Activated B cell treated with CpG ODN at 0.5 μM for 24 hours (primary cell): ENCODE results near the gene CNOT6L. TPM values are rescaled to one million over a fixed set of nuclear protein-coding genes. Genes with fewer than 3 reads are reported as not detected.

Source experiments
- ATAC-seq: fragments of 200-7000 bp; cut with Tn5 transposase; one replicate; pipeline ENCODE4 v1.10.0; 2021; ENCODE audit warnings: low read depth, mild to moderate bottlenecking, moderate library complexity
- CTCF ChIA-PET: fragments of 350-600 bp; sonication (Branson Sonifier 250); formaldehyde crosslinking; loops from one replicate; lab custom pipeline; 2021; ENCODE audit warnings: antibody characterized with exemption; lab: Charles Lee
- POLR2A ChIA-PET: fragments of 350-600 bp; sonication (Branson Sonifier 250); formaldehyde crosslinking; loops from one replicate; lab custom pipeline; 2021; ENCODE audit warnings: antibody characterized with exemption; lab: Charles Lee
- DNase-seq: peaks from one replicate; pipeline ENCODE4 v3.0.0; 2022
- H3K27ac Mint-ChIP-seq: one replicate; pipeline ENCODE4 v1.8.0; 2020; ENCODE audit warnings: mixed read lengths
- H3K27me3 Mint-ChIP-seq: one replicate; pipeline ENCODE4 v1.8.0; 2021; ENCODE audit warnings: mixed read lengths
- H3K36me3 Mint-ChIP-seq: one replicate; pipeline ENCODE4 v1.8.0; 2021; ENCODE audit warnings: low read depth, mixed read lengths
- H3K4me1 Mint-ChIP-seq: one replicate; pipeline ENCODE4 v1.8.0; 2021; ENCODE audit warnings: mixed read lengths
- H3K4me3 Mint-ChIP-seq: one replicate; pipeline ENCODE4 v1.8.0; 2020; ENCODE audit warnings: mild to moderate bottlenecking, mixed read lengths
- H3K9me3 Mint-ChIP-seq: one replicate; pipeline ENCODE4 v1.8.0; 2020; ENCODE audit warnings: mixed read lengths
- CTCF ChIP-seq: fragments of 200-600 bp; IDR thresholded peaks from one replicate; pipeline ENCODE4 v1.8.0; 2022; ENCODE audit warnings: antibody characterized with exemption, mild to moderate bottlenecking
- intact Hi-C: fragments of 100-400 bp; cut with micrococcal nuclease; formaldehyde crosslinking; loops from one replicate; pipeline ENCODE4 v1.15.1; 2024
- total RNA-seq: library from RNA; stranded (reverse); gene quantifications from 2 replicates; pipeline ENCODE4 v1.2.3, GENCODE V29; 2022

Gene CNOT6L
- total RNA-seq, 1 donor from 2014 or later = 75.3 TPM

DNA sequence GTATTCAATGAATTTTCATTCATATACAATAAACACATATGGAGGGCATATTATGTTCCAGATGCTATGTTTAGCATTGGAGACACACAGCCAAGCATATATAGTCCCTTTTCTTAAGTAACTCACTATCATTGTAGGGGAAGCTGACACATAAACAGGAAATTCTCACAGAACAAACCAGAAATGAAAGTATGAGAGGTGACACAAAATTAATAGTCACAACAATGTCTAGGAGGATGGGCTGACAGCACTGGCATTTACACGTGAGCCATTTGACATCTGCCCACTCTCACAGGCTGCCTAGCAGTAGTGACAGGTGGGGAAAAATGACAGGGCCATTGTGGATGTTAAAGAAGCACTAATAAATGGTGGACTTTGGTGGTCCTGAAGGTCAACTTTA lies 2.6 kb upstream of the CNOT6L start:
- Mint-ChIP-seq H3K9me3 (no peaks in the 10 kb centered on the region), H3K36me3 (peaks cover 23% of the 10 kb centered on the region), H3K4me1 (peaks cover 60% of the 10 kb centered on the region), H3K27ac (peak overlapping the region; percentile 96), H3K4me3 (peak overlapping the region; percentile 58), H3K27me3 (no peaks in the 10 kb centered on the region)
- DNase-seq (no peak), ATAC-seq (no peak)
- ChIA-PET POLR2A (interaction anchor here (3.0 to 8.3 kb wide), 2 partner anchors 21 to 39 kb away, joined by 19 to 417 read pairs; partner anchors contain the start of gene MRPL1), CTCF (no interaction called here)
- no peak for TF ChIP-seq CTCF
- intact Hi-C loops = loop anchor here (1.0 to 2.0 kb wide), 2 partner anchors 9 to 31 kb away; no protein-coding TSS in a partner anchor

DNA sequence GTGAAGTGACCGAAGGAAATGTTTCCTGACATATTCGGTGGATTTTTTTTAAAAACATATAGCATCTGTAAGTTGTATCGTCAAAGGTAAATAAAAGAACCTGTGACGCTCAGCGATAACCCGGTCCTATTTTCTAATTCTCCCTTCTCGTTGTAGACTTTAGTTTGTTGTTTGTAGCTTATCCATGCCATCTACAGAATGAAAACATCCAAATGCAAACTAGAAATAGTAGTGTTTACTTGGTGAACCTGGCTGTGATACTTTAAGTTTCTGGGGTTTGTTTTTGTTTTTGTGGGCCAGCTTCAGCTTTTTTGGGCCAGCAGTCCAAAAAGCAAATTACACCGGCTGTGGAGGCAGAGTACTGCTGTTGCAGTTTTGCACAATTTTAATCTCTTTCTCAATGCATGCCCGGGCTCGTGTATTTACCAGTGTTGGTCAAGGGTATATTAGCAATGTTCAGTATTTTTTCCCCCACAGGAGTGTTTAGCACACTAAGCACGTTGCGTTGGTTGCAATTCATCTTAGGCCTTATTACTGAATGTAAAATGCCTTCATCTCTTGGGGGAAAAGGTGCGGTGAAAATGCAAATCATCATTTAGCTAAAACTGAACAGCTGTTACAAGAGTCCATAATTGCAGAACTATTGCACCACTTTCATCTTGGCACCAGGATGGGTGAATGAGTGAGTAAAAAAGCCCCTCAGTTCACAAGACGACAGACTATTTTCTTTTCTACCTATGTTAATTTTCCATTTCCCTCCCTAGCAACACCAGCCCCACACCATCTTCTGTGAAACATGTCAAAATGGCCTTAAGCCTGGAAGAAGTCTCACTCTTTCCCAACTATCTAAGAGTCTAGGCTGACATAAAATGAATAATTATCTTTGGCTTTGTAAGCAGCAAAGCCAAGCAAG lies 1.7 kb upstream of the CNOT6L start:
- ChIA-PET POLR2A (interaction anchor here (0.6 to 8.3 kb wide), 30 partner anchors 8 to 1042 kb away, joined by 3 to 417 read pairs (median 4); partner anchors contain the start of genes BMP2K, CCNI and MRPL1), CTCF (interaction anchor here (0.9 to 1.5 kb wide), 3 partner anchors 31 to 41 kb away, joined by 4 to 11 read pairs (median 5); partner anchors contain the start of gene MRPL1)
- ATAC-seq (peak; percentile 2), DNase-seq (no peak)
- H3K9me3 Mint-ChIP-seq = no peaks in the 10 kb centered on the region
- peak overlapping the region; percentile 96 for H3K27ac Mint-ChIP-seq
- peak overlapping the region; percentile 95 for H3K4me3 Mint-ChIP-seq
- intact Hi-C loops = loop anchor here (1.0 to 2.0 kb wide), 5 partner anchors 9 to 746 kb away; partner anchors contain the start of genes CCNI and MRPL1
- no peaks in the 10 kb centered on the region for H3K27me3 Mint-ChIP-seq
- peaks cover 56% of the 10 kb centered on the region for H3K4me1 Mint-ChIP-seq
- no peak for TF ChIP-seq CTCF
- peaks cover 23% of the 10 kb centered on the region for H3K36me3 Mint-ChIP-seq

DNA sequence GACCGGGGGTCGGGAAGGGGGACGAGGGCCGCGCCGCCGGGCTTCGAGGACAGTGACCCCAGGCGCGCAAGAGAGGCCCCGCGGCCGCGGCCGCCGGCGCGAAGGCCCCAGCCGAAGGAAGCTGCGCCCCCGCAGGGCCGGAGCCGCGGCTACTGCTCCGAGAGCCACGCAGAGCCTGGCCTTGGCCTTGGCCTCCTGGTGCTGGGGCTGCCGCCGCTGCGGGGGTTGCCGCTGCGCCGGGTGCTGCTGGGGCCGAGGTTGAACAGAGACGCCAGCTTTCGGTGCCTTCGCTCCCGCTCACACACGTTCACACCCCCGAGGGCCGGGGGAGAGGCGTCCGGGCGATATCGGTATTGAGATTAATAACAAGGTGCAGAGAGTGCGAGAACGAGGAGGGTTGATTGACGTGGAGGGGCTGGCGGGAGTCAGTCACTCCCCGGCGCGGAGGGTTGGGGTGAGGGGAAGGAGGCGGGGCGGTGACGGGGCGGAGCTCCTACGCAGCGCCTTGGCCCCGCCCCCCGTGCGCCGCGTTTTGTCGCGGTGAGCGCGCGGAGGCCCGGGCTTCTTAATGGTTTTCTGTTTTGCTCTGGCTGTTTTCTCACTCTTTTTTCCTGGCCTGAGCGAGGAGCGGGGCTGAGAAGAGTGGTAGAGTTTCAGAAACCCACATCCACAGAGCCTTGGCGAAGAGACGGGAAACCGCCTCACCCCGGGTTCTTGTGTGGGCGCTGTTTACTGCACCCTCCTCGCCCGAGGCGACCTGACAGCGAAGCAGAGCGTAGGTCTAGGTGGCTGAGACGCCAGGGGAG lies 878 bp upstream of the CNOT6L start:
- ATAC-seq (peak; percentile 74), DNase-seq (peak; percentile 92)
- no peak for TF ChIP-seq CTCF
- CTCF ChIA-PET = interaction anchor here (1.5 kb wide), 2 partner anchors 33 to 42 kb away, joined by 5 to 11 read pairs; partner anchors contain the start of gene MRPL1
- Mint-ChIP-seq H3K27ac (peak overlapping the region; percentile 96), H3K4me3 (peak overlapping the region; percentile 95), H3K27me3 (no peaks in the 10 kb centered on the region), H3K9me3 (no peaks in the 10 kb centered on the region), H3K4me1 (peaks cover 57% of the 10 kb centered on the region), H3K36me3 (peaks cover 23% of the 10 kb centered on the region)
- POLR2A ChIA-PET = interaction anchor here (0.6 to 8.3 kb wide), 31 partner anchors 8 to 1739 kb away, joined by 3 to 417 read pairs (median 4); partner anchors contain the start of genes BMP2K, CCNI and MRPL1
- intact Hi-C loops = loop anchor here (1.0 to 5.0 kb wide), 7 partner anchors 15 to 955 kb away; partner anchors contain the start of genes CCNI and MRPL1

- intact Hi-C loops = loop anchor here (2.0 to 5.0 kb wide), 3 partner anchors 15 to 955 kb away; no protein-coding TSS in a partner anchor
- Mint-ChIP-seq H3K9me3 (no peaks in the 10 kb centered on the region), H3K27me3 (no peaks in the 10 kb centered on the region), H3K36me3 (peaks cover 23% of the 10 kb centered on the region), H3K4me3 (peak overlapping the region; percentile 100), H3K4me1 (peaks cover 62% of the 10 kb centered on the region), H3K27ac (peak overlapping the region; percentile 100)
- DNase-seq (no peak), ATAC-seq (peak; percentile 34)
- CTCF ChIA-PET = interaction anchor here (1.5 to 2.6 kb wide), 3 partner anchors 34 to 43 kb away, joined by 5 to 27 read pairs (median 11); partner anchors contain the start of gene MRPL1
- POLR2A ChIA-PET = interaction anchor here (0.6 to 8.3 kb wide), 25 partner anchors 8 to 1738 kb away, joined by 3 to 417 read pairs (median 5); partner anchors contain the start of genes BMP2K, CCNI and MRPL1
- no peak for TF ChIP-seq CTCF
These were observed 255 bp upstream of the CNOT6L start for GRCh38 chr4:77819404-77819842.
